ENCODE results near the gene CNNM2. TPM values are rescaled to one million over a fixed set of nuclear protein-coding genes. Genes with fewer than 3 reads are reported as not detected.

Gene CNNM2
- polyA plus RNA-seq, 4 donors, result 0.45 to 18.0 (median 2.2) TPM

DNA sequence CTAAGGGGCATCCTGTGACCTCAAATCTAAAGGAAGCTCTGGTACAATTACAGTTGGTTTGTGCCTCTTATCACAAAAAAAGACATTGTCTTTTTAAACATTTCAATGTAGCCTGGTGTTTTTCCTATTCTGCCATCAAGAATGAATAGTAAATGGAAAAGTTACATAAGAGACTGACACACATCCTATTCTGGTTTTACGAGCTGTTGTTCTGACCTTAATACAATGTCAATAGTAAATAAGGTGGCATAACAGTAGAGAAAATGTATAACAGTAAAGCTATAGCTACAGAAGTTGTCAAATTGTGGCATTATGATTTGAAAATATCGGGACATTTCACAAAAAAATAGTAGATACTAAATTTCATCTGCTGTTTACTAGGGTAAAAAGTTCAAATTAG lies 186.6 kb downstream of the CNNM2 start:
- H3K36me3 ChIP-seq (ENCODE audit: control insufficient read depth in 3 of 3, insufficient read depth in 2 of 3, low read depth in 1 of 3, low read length in 3 of 3), result peaks cover 5 to 10% (median 7%) of the 10 kb centered on the region in 3 donors
- H3K9me3 ChIP-seq (ENCODE audit: control insufficient read depth in 2 of 2, insufficient read depth in 1 of 2, low read depth in 1 of 2, low read length in 1 of 2), result no peaks in the 10 kb centered on the region
- 42 to 45% (median 45%) methylated on average over 2 of the region's 2 CpGs for WGBS, 3 donors
- FAIRE-seq (no peak), DNase-seq (no peak)
- no peaks in the 10 kb centered on the region for H3K27me3 ChIP-seq (ENCODE audit: control insufficient read depth in 3 of 3, insufficient read depth in 3 of 3, low read length in 3 of 3)
- no peak overlapping the region for H3K27ac ChIP-seq (ENCODE audit: low read depth in 1 of 3, low read length in 2 of 3)
- H3K4me1 ChIP-seq (ENCODE audit: control insufficient read depth in 3 of 3, insufficient read depth in 2 of 3, low read depth in 1 of 3, low read length in 2 of 3), result no peaks in the 10 kb centered on the region
- H3K4me3 ChIP-seq (ENCODE audit: low read depth in 1 of 3, low read length in 3 of 3), result no peak overlapping the region

DNA sequence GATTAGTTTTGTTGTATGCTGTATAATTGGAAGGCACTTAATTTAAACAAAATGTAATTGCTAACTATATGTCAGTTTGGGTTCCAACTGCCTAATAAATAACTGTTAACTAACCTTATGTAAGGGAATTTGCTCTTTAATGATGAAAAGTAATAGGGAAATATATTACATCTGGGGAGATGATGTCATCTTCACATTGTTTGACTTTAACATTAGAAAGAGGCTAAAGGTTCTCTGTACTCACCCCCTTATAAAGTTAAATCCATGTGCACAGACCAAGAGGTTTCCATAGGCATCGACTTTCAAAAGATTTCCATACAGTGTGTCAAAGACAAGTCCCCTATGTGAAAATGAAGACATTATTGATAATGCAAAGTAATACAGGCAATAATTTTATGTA lies 187.4 kb downstream of the CNNM2 start:
- no peak for DNase-seq
- no peaks in the 10 kb centered on the region for H3K27me3 ChIP-seq (ENCODE audit: control insufficient read depth in 3 of 3, insufficient read depth in 3 of 3, low read length in 3 of 3)
- H3K4me1 ChIP-seq (ENCODE audit: control insufficient read depth in 3 of 3, insufficient read depth in 2 of 3, low read depth in 1 of 3, low read length in 2 of 3), result no peaks in the 10 kb centered on the region
- no peak overlapping the region for H3K27ac ChIP-seq (ENCODE audit: low read depth in 1 of 3, low read length in 2 of 3)
- peaks cover 4 to 14% (median 7%) of the 10 kb centered on the region in 3 donors for H3K36me3 ChIP-seq (ENCODE audit: control insufficient read depth in 3 of 3, insufficient read depth in 2 of 3, low read depth in 1 of 3, low read length in 3 of 3)
- FAIRE-seq, result no peak
- no peaks in the 10 kb centered on the region for H3K9me3 ChIP-seq (ENCODE audit: control insufficient read depth in 2 of 2, insufficient read depth in 1 of 2, low read depth in 1 of 2, low read length in 1 of 2)
- WGBS, 3 donors, result 89 to 97% (median 93%) methylated on average over 1 of the region's 1 CpG
- H3K4me3 ChIP-seq (ENCODE audit: low read depth in 1 of 3, low read length in 3 of 3), result no peak overlapping the region

DNA sequence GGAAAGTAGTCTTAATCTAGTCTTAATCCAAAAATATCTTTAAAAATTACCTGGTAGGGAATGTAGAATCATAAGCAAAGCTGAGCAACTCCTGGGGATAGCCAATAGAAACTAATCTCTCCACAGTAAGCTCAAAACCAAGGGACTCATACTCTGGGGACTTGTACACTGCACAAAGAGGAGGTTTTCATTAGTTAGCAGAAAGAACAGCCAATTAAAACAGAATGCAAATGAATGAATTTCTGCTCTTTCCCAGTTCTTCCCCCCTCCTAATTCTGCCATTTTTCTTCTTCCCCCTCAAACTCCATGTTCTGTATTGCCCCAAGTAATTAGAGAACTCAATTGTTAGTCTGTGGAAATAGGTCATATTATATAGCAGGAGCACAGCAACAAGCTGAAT lies 188.4 kb downstream of the CNNM2 start:
- H3K27ac ChIP-seq (ENCODE audit: low read depth in 1 of 3, low read length in 2 of 3), result no peak overlapping the region
- FAIRE-seq, result no peak
- H3K27me3 ChIP-seq (ENCODE audit: control insufficient read depth in 3 of 3, insufficient read depth in 3 of 3, low read length in 3 of 3), result no peaks in the 10 kb centered on the region
- DNase-seq, result no peak
- H3K4me3 ChIP-seq (ENCODE audit: low read depth in 1 of 3, low read length in 3 of 3), result no peak overlapping the region
- no peaks in the 10 kb centered on the region for H3K9me3 ChIP-seq (ENCODE audit: control insufficient read depth in 2 of 2, insufficient read depth in 1 of 2, low read depth in 1 of 2, low read length in 1 of 2)
- H3K4me1 ChIP-seq (ENCODE audit: control insufficient read depth in 3 of 3, insufficient read depth in 2 of 3, low read depth in 1 of 3, low read length in 2 of 3), result no peaks in the 10 kb centered on the region
- H3K36me3 ChIP-seq (ENCODE audit: control insufficient read depth in 3 of 3, insufficient read depth in 2 of 3, low read depth in 1 of 3, low read length in 3 of 3), result peaks cover 0 to 10% (median 5%) of the 10 kb centered on the region in 3 donors

DNA sequence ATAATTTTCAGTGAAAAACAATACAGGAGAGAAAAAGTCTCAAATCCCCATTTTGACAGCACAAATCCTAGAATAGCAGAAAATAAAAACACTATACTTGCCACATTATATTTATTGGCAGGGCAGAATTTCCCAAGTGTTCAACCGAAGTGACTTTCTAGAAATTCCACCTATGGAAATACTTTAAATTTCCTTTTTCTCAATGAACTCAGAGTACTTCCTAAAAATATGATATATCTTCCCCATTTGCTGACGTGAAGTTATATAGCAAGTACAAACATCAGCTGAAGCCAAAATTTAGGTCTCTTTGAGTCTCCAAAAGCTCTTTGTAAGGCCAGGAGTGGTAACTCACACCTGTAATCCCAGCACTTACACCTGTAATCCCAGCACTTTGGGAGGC lies 191.7 kb downstream of the CNNM2 start:
- DNase-seq (no peak), FAIRE-seq (no peak)
- no peak overlapping the region for H3K4me3 ChIP-seq (ENCODE audit: low read depth in 1 of 3, low read length in 3 of 3)
- H3K27ac ChIP-seq (ENCODE audit: low read depth in 1 of 3, low read length in 2 of 3), result no peak overlapping the region
- WGBS, 3 donors, result 90 to 95% (median 93%) methylated on average over 2 of the region's 2 CpGs
- no peaks in the 10 kb centered on the region for H3K4me1 ChIP-seq (ENCODE audit: control insufficient read depth in 3 of 3, insufficient read depth in 2 of 3, low read depth in 1 of 3, low read length in 2 of 3)
- no peaks in the 10 kb centered on the region for H3K27me3 ChIP-seq (ENCODE audit: control insufficient read depth in 3 of 3, insufficient read depth in 3 of 3, low read length in 3 of 3)
- no peaks in the 10 kb centered on the region for H3K9me3 ChIP-seq (ENCODE audit: control insufficient read depth in 2 of 2, insufficient read depth in 1 of 2, low read depth in 1 of 2, low read length in 1 of 2)
- H3K36me3 ChIP-seq (ENCODE audit: control insufficient read depth in 3 of 3, insufficient read depth in 2 of 3, low read depth in 1 of 3, low read length in 3 of 3), result peaks cover 0 to 4% (median 0%) of the 10 kb centered on the region in 3 donors

DNA sequence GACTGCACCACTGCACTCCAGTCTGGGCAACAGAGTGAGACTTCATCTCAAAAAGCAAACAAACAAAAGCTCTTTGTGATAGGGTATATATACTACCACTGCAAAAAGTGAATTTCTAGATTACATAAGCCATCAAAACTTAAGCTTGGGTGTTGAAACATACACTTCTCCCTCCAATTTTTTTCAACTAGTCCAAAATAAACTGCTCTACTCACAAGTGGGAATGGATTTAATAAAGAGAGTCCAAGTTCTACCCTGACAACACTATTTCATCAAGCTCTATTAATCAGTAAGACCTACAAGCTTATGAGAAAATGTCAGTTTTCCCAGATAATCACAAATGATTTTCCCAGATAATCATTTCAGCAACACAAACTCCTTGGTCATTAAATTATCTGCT lies 192.3 kb downstream of the CNNM2 start:
- Histone ChIP-seq H3K27ac (ENCODE audit: low read depth in 1 of 3, low read length in 2 of 3) (no peak overlapping the region), H3K27me3 (ENCODE audit: control insufficient read depth in 3 of 3, insufficient read depth in 3 of 3, low read length in 3 of 3) (no peaks in the 10 kb centered on the region), H3K9me3 (ENCODE audit: control insufficient read depth in 2 of 2, insufficient read depth in 1 of 2, low read depth in 1 of 2, low read length in 1 of 2) (no peaks in the 10 kb centered on the region), H3K4me1 (ENCODE audit: control insufficient read depth in 3 of 3, insufficient read depth in 2 of 3, low read depth in 1 of 3, low read length in 2 of 3) (no peaks in the 10 kb centered on the region), H3K4me3 (ENCODE audit: low read depth in 1 of 3, low read length in 3 of 3) (no peak overlapping the region), H3K36me3 (ENCODE audit: control insufficient read depth in 3 of 3, insufficient read depth in 2 of 3, low read depth in 1 of 3, low read length in 3 of 3) (peaks cover 0 to 5% (median 0%) of the 10 kb centered on the region in 3 donors)
- no peak for DNase-seq
- FAIRE-seq, result no peak

DNA sequence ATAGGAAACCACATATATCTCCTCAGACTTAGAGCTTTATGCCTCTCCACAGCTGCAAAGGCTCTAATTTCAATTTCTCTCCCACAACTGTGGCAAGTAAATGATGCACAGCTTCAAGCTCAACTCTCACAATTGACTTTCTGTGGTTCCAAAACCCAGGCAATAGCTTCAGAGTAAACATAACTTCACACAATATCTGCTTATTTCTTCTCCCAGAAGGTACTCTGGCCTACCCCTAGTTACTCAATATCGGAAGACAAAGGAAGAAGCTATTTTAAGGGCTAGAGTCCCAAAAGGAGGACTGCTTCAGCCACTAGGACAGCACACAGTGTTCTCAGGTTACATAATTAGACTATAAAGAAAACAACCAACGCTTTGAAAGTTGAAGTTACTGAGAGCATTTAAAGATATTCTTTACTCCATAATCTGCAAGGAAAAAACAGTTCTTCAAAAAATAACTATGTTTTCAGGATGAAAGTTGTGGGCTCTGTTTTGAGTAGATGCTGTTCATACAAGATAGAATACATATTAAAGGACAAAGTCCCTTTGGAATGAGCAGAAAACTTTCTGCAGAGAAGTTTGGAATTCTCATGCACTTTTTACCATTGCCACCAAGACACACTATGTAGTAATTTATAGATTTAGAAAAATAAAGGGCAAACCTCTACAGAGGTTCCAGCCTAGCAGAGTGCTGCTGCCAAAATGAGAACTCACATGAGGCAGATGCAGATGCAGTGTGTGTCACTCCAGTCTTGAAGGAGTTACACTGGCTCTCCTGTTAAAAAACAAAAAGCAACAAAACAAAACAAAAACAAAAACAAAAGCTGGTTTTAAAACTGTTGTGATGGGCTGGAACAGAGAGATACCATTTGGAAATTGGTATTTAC lies 193.2 kb downstream of the CNNM2 start:
- Histone ChIP-seq H3K27ac (ENCODE audit: low read depth in 1 of 3, low read length in 2 of 3) (peak overlapping the region in 1 of 3 donors; percentile 58), H3K9me3 (ENCODE audit: control insufficient read depth in 2 of 2, insufficient read depth in 1 of 2, low read depth in 1 of 2, low read length in 1 of 2) (no peaks in the 10 kb centered on the region), H3K36me3 (ENCODE audit: control insufficient read depth in 3 of 3, insufficient read depth in 2 of 3, low read depth in 1 of 3, low read length in 3 of 3) (peaks cover 0 to 5% (median 0%) of the 10 kb centered on the region in 3 donors), H3K4me1 (ENCODE audit: control insufficient read depth in 3 of 3, insufficient read depth in 2 of 3, low read depth in 1 of 3, low read length in 2 of 3) (no peaks in the 10 kb centered on the region), H3K4me3 (ENCODE audit: low read depth in 1 of 3, low read length in 3 of 3) (no peak overlapping the region), H3K27me3 (ENCODE audit: control insufficient read depth in 3 of 3, insufficient read depth in 3 of 3, low read length in 3 of 3) (no peaks in the 10 kb centered on the region)
- DNase-seq (no peak), FAIRE-seq (no peak)
- WGBS, 3 donors, result 41 to 79% (median 64%) methylated on average over 2 of the region's 2 CpGs

DNA sequence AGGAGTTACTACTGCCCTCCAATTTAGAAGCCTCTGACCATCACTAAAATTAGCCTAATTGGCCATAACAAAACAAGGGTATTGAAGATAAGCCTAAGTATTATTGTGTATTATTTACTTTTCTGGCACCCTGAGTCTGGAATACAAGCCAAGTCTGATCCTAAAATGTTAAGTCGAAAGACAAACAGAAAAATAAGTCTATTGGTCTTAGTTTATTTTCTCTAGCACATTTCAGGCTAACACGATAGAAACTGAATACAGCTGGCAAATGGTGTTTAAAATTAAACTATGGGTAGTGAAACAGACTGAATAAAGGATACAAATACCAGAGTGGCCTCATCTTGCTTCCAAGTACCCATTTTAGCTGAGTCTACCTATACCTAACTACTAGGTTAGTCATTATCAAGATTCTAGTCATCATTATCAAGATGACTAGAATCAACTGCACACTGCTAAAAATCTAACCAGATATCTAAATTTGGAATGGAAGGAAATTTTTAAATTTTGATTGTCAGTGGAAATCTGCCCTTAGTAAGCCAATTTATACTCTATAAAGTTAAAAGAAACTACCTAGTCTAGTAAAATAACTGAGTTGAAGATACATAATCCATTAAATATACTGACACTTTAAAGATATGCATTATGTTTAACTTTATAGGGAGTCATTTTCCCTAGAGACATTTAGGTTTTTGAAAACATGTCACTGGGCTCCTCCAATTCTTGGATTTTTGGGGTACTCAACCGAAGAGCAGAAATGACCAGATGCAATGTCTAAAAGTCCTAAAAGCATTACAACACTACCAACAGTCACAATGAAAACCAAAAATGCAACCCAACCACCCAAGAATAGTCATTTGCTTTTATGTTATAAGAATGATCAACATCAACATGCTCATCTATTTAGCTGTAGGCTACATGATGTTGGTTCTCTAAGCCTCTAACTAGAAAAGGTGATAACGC lies 194.1 kb downstream of the CNNM2 start:
- H3K27ac ChIP-seq (ENCODE audit: low read depth in 1 of 3, low read length in 2 of 3), result no peak overlapping the region
- H3K36me3 ChIP-seq (ENCODE audit: control insufficient read depth in 3 of 3, insufficient read depth in 2 of 3, low read depth in 1 of 3, low read length in 3 of 3), result peaks cover 0 to 8% (median 0%) of the 10 kb centered on the region in 3 donors
- no peaks in the 10 kb centered on the region for H3K4me1 ChIP-seq (ENCODE audit: control insufficient read depth in 3 of 3, insufficient read depth in 2 of 3, low read depth in 1 of 3, low read length in 2 of 3)
- no peak for DNase-seq
- no peak for FAIRE-seq
- no peaks in the 10 kb centered on the region for H3K27me3 ChIP-seq (ENCODE audit: control insufficient read depth in 3 of 3, insufficient read depth in 3 of 3, low read length in 3 of 3)
- WGBS, 3 donors, result 77 to 91% (median 81%) methylated on average over 4 of the region's 4 CpGs
- H3K4me3 ChIP-seq (ENCODE audit: low read depth in 1 of 3, low read length in 3 of 3), result no peak overlapping the region
- no peaks in the 10 kb centered on the region for H3K9me3 ChIP-seq (ENCODE audit: control insufficient read depth in 2 of 2, insufficient read depth in 1 of 2, low read depth in 1 of 2, low read length in 1 of 2)

DNA sequence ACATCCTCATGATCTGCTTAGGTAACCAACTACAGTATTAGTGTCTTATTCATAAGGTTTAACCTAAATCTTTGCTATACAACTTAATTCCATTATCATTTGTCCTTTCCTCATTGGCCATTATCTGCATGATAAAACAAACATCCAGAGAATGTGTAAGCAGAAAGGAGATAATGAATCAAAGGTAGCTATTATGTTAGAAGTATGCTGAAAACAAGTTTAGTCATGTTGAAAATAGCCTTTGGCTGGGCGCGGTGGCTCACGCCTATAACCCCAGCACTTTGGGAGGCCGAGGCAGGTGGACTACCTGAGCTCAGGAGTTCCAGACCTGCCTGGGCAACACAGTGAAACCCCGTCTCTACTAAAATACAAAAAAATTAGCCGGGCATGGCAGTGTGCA lies 196.8 kb downstream of the CNNM2 start:
- H3K27me3 ChIP-seq (ENCODE audit: control insufficient read depth in 3 of 3, insufficient read depth in 3 of 3, low read length in 3 of 3), result no peaks in the 10 kb centered on the region
- H3K27ac ChIP-seq (ENCODE audit: low read depth in 1 of 3, low read length in 2 of 3), result no peak overlapping the region
- WGBS, 3 donors, result 48 to 72% (median 61%) methylated on average over 6 of the region's 6 CpGs
- FAIRE-seq, result no peak
- peaks cover 0 to 11% (median 0%) of the 10 kb centered on the region in 3 donors for H3K36me3 ChIP-seq (ENCODE audit: control insufficient read depth in 3 of 3, insufficient read depth in 2 of 3, low read depth in 1 of 3, low read length in 3 of 3)
- no peaks in the 10 kb centered on the region for H3K9me3 ChIP-seq (ENCODE audit: control insufficient read depth in 2 of 2, insufficient read depth in 1 of 2, low read depth in 1 of 2, low read length in 1 of 2)
- no peaks in the 10 kb centered on the region for H3K4me1 ChIP-seq (ENCODE audit: control insufficient read depth in 3 of 3, insufficient read depth in 2 of 3, low read depth in 1 of 3, low read length in 2 of 3)
- DNase-seq, result peak; percentile 4 to 27
- no peak overlapping the region for H3K4me3 ChIP-seq (ENCODE audit: low read depth in 1 of 3, low read length in 3 of 3)

Data from small intestine (tissue), 7 donors.